ENCODE data around the gene RUNX2. TPM values are rescaled to one million over a fixed set of nuclear protein-coding genes. Genes with fewer than 3 reads are reported as not detected.

The RUNX2 gene
- total and polyA plus RNA-seq, 9 of the 15 experiments (the other 6 are each of a cell fraction or from before 2014, with no cell fraction given): 0.29 to 1.00 (median 0.43) TPM

DNA sequence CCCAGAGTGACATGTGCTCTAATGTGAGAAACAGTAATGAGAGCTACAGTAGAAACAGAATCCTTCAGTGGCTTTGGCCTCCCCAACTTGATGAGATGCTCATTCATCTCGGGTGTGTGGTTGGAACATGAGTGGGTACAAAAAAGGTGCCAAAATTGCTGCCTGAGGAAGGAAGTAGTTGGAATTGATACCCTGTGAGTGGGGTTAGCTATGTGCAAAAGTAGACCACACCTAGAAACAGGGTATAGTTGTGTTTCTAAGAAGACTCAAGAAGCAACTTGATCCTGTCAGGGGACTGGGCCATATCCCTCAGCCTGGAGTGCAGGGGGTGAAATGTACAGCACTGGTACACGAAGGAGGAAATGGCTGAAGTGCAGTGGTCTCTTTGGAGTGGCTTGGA, 256.0 kb downstream of the RUNX2 start:
- 0 out of 5 replicates have a peak, but pooled peaks cover 0 to 1% of the 10 kb centered on the region in 2 experiments for H3K27me3 ChIP-seq (ENCODE audit: control insufficient read depth in 2 of 2, insufficient read depth in 2 of 2, low read length in 2 of 2)
- no TSS peak for BruUV-seq (replicated peaks)
- no peak for FAIRE-seq
- no peak overlapping the region for H2AFZ ChIP-seq (ENCODE audit: low read depth, low read length)
- no peak overlapping the region for H3K4me3 ChIP-seq
- CTCF ChIA-PET (ENCODE audit: low intra/inter-chr PET ratio): no interaction called here
- H3K36me3 ChIP-seq (ENCODE audit: control insufficient read depth, insufficient read depth, low read length): no peaks in the 10 kb centered on the region
- no peak for DNase-seq (ENCODE audit: extremely low read depth in 1 of 4, low spot score in 3 of 4)
- intact Hi-C loops (cut with micrococcal nuclease) (no loop called here), in situ Hi-C loops (cut with MboI) (no loop called here)
- no peak overlapping the region for H3K9ac ChIP-seq (ENCODE audit: insufficient read depth in 1 of 2, low read depth in 2 of 2, low read length in 2 of 2)
- no peaks in the 10 kb centered on the region for H3K4me1 ChIP-seq (replicated peaks in 1 of 2; ENCODE audit: control insufficient read depth in 2 of 2, insufficient read depth in 2 of 2, low read length in 2 of 2)
- POLR2A ChIA-PET: interaction anchor here (0.8 kb wide), 1 partner anchor 11 kb away, joined by 4 read pairs; no protein-coding TSS in a partner anchor
- H3K27ac ChIP-seq (ENCODE audit: extremely low read depth, low read depth, low read length): no peak overlapping the region
- no peaks in the 10 kb centered on the region for H4K20me1 ChIP-seq (replicated peaks; ENCODE audit: control insufficient read depth, insufficient read depth, low read length)
- no peak for ATAC-seq
- H3K79me2 ChIP-seq (ENCODE audit: control insufficient read depth, insufficient read depth, low read length): no peaks in the 10 kb centered on the region
- TF ChIP-seq ZNF57 (CRISPR knock-in tag; IDR thresholded peaks at IDR 0.05): no peak
- TF ChIP-seq ZNF212 (CRISPR knock-in tag; IDR thresholded peaks at IDR 0.05): no peak
- TF ChIP-seq PURB (CRISPR knock-in tag; IDR thresholded peaks at IDR 0.05; ENCODE audit: low read depth): no peak
- TF ChIP-seq ZNF444 (CRISPR knock-in tag; IDR thresholded peaks at IDR 0.05): no peak
- no peak for TF ChIP-seq ZNF224 (CRISPR knock-in tag; IDR thresholded peaks at IDR 0.05)
- no peak for TF ChIP-seq TEAD1 (CRISPR knock-in tag; IDR thresholded peaks at IDR 0.05)
- TF ChIP-seq ZNF655 (CRISPR knock-in tag; IDR thresholded peaks at IDR 0.05): no peak
- TF ChIP-seq BRD9 (IDR thresholded peaks at IDR 0.05; ENCODE audit: low read depth, partially characterized antibody): no peak
- TF ChIP-seq ZNF318 (IDR thresholded peaks at IDR 0.05; ENCODE audit: borderline replicate concordance in 1 of 2, low read depth in 1 of 2): no peak
- TF ChIP-seq HCFC1 (IDR thresholded peaks at IDR 0.05; ENCODE audit: low read depth, low read length): no peak
- H3K9me1 ChIP-seq (ENCODE audit: control insufficient read depth, insufficient read depth, low read length): no peaks in the 10 kb centered on the region
- H3K4me2 ChIP-seq (ENCODE audit: insufficient read depth, low read length): no peak overlapping the region
- no peaks in the 10 kb centered on the region for H3K9me3 ChIP-seq (replicated peaks; ENCODE audit: control insufficient read depth, insufficient read depth, low read depth, low read length)
- 0% methylated on average over 2 of the region's 2 CpGs for WGBS (ENCODE audit: insufficient coverage, low coverage, missing lambda C conversion rate)

Measured in K562 (cell line).